ENCODE results near the gene WFDC1. TPM values are rescaled to one million over a fixed set of nuclear protein-coding genes. Genes with fewer than 3 reads are reported as not detected.

The WFDC1 gene
- total RNA-seq, 1 experiment from 2014 or later = not detected

- no peak for DNase-seq
- CTCF ChIA-PET = no interaction called here
- intact Hi-C loops (cut with micrococcal nuclease; ENCODE audit: unreplicated experiment) = no loop called here
- peaks cover 5% of the 10 kb centered on the region for H3K4me1 Mint-ChIP-seq (ENCODE audit: low read depth, unreplicated experiment)
- no peaks in the 10 kb centered on the region for H3K36me3 ChIP-seq (ENCODE audit: control insufficient read depth, insufficient read depth, low read length)
- H3K27me3 ChIP-seq (replicated peaks; ENCODE audit: control insufficient read depth, insufficient read depth, low read length) = no peaks in the 10 kb centered on the region; the same call in 1 of the 2 replicates
- no peaks in the 10 kb centered on the region for H3K36me3 Mint-ChIP-seq (ENCODE audit: insufficient read depth, unreplicated experiment)
- H3K27ac Mint-ChIP-seq (ENCODE audit: unreplicated experiment) = no peak overlapping the region
- no TSS peak for BruUV-seq (replicated peaks)
- H3K27me3 Mint-ChIP-seq (ENCODE audit: insufficient read depth, unreplicated experiment) = peaks cover 22% of the 10 kb centered on the region
- no peak overlapping the region for H3K4me3 Mint-ChIP-seq (ENCODE audit: unreplicated experiment)
- H3K9me3 Mint-ChIP-seq (ENCODE audit: unreplicated experiment) = no peaks in the 10 kb centered on the region
- POLR2A ChIA-PET = no interaction called here
- H3K9me3 ChIP-seq = no peaks in the 10 kb centered on the region
- H3K4me1 ChIP-seq = 0 out of 2 replicates have a peak, but pooled peaks cover 10% of the 10 kb centered on the region
- no peak for TF ChIP-seq CTCF (IDR thresholded peaks at IDR 0.05; ENCODE audit: insufficient read depth in 1 of 2, low read depth in 1 of 2, low read length in 1 of 2, severe bottlenecking in 1 of 2, unreplicated experiment in 1 of 2)
- no peak overlapping the region for H3K4me3 ChIP-seq (ENCODE audit: low read depth, low read length)
These were observed 654 bp downstream of the WFDC1 start for GRCh38 chr16:84295203-84295860.

GRCh38 chr16:84298376-84298899, 3.8 kb downstream of the WFDC1 start:
- Mint-ChIP-seq H3K36me3 (ENCODE audit: insufficient read depth, unreplicated experiment) (no peaks in the 10 kb centered on the region), H3K4me3 (ENCODE audit: unreplicated experiment) (no peak overlapping the region), H3K27ac (ENCODE audit: unreplicated experiment) (no peak overlapping the region), H3K9me3 (ENCODE audit: unreplicated experiment) (no peaks in the 10 kb centered on the region), H3K4me1 (ENCODE audit: low read depth, unreplicated experiment) (peaks cover 12% of the 10 kb centered on the region), H3K27me3 (ENCODE audit: insufficient read depth, unreplicated experiment) (peaks cover 21% of the 10 kb centered on the region)
- ChIA-PET POLR2A (no interaction called here), CTCF (no interaction called here)
- no peak overlapping the region for H3K4me3 ChIP-seq (ENCODE audit: low read depth, low read length)
- no peaks in the 10 kb centered on the region for H3K9me3 ChIP-seq
- H3K27me3 ChIP-seq (replicated peaks; ENCODE audit: control insufficient read depth, insufficient read depth, low read length) = no peaks in the 10 kb centered on the region; the same call in 1 of the 2 replicates
- DNase-seq = no peak
- no peak for TF ChIP-seq CTCF (IDR thresholded peaks at IDR 0.05; ENCODE audit: insufficient read depth in 1 of 2, low read depth in 1 of 2, low read length in 1 of 2, severe bottlenecking in 1 of 2, unreplicated experiment in 1 of 2)
- H3K36me3 ChIP-seq (ENCODE audit: control insufficient read depth, insufficient read depth, low read length) = no peaks in the 10 kb centered on the region
- BruUV-seq (replicated peaks) = no TSS peak
- H3K4me1 ChIP-seq = 0 out of 2 replicates have a peak, but pooled peaks cover 10% of the 10 kb centered on the region
- intact Hi-C loops (cut with micrococcal nuclease; ENCODE audit: unreplicated experiment) = no loop called here

GRCh38 chr16:84299734-84300440, 5.2 kb downstream of the WFDC1 start:
- H3K4me1 ChIP-seq = 0 out of 2 replicates have a peak, but pooled peaks cover 6% of the 10 kb centered on the region
- Mint-ChIP-seq H3K36me3 (ENCODE audit: insufficient read depth, unreplicated experiment) (no peaks in the 10 kb centered on the region), H3K27ac (ENCODE audit: unreplicated experiment) (no peak overlapping the region), H3K9me3 (ENCODE audit: unreplicated experiment) (no peaks in the 10 kb centered on the region), H3K27me3 (ENCODE audit: insufficient read depth, unreplicated experiment) (peaks cover 23% of the 10 kb centered on the region), H3K4me3 (ENCODE audit: unreplicated experiment) (no peak overlapping the region), H3K4me1 (ENCODE audit: low read depth, unreplicated experiment) (peaks cover 12% of the 10 kb centered on the region)
- intact Hi-C loops (cut with micrococcal nuclease; ENCODE audit: unreplicated experiment) = no loop called here
- no peak overlapping the region for H3K4me3 ChIP-seq (ENCODE audit: low read depth, low read length)
- ChIA-PET POLR2A (interaction anchor here (0.5 kb wide), 1 partner anchor 398 kb away, joined by 5 read pairs; no protein-coding TSS in a partner anchor), CTCF (interaction anchor here (1.1 kb wide), 1 partner anchor 23 kb away, joined by 3 read pairs; no protein-coding TSS in a partner anchor)
- no peak for TF ChIP-seq CTCF (IDR thresholded peaks at IDR 0.05; ENCODE audit: insufficient read depth in 1 of 2, low read depth in 1 of 2, low read length in 1 of 2, severe bottlenecking in 1 of 2, unreplicated experiment in 1 of 2)
- no peaks in the 10 kb centered on the region for H3K36me3 ChIP-seq (ENCODE audit: control insufficient read depth, insufficient read depth, low read length)
- DNase-seq = no peak
- no peaks in the 10 kb centered on the region for H3K27me3 ChIP-seq (replicated peaks; ENCODE audit: control insufficient read depth, insufficient read depth, low read length)
- no TSS peak for BruUV-seq (replicated peaks)
- H3K9me3 ChIP-seq = no peaks in the 10 kb centered on the region

Data from Caco-2 (cell line).